GM19023 (cell line): ENCODE results near the gene TMEM234.

Source experiments
- ATAC-seq: cut with Tn5 transposase; IDR thresholded peaks from one replicate; pipeline ENCODE4 v1.9.1; 2021; ENCODE audit warnings: mild to moderate bottlenecking, moderate library complexity; ENCODE audit not compliant: unreplicated experiment

Gene TMEM234

DNA sequence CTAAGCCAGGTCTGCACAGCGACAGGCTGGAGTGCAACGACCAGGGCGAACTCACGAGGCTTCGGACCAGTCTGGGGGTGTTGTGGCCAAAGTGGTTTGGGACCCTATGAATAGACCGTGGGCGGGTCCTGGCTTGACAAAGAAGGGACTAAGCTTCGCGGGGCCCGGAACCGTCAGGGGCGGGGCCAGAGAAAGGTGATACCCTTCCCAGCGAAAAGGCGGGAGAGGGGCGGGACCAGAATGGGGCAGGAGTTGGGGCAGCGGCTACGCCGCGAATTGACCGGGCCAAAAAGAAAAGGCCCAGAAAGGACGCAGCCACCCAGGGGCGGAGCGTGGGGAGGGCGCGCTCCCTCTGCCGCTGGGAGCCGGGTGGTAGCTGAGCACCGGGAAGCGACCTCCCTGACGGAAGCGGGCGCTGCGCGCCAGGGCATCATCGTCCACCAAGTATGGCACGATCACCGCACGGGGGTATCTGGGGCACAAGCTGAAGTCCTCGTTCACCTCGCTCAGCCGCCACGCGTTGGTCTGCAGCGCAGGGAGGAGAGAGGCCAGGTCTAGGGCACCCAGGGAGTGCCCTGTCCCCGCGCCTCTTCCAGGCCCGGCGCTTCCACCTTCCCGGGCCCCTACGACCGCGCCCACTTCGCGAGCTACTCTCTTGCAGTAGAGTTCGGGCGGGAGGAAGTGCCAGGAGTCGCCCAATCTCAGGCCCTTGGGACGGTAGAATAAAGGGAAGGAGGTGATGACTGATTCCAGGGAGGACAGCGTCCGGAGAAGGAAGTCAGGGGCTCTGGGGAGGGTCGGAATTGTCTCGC lies 18.2 kb upstream of the TMEM234 start:
- no peak for ATAC-seq

DNA sequence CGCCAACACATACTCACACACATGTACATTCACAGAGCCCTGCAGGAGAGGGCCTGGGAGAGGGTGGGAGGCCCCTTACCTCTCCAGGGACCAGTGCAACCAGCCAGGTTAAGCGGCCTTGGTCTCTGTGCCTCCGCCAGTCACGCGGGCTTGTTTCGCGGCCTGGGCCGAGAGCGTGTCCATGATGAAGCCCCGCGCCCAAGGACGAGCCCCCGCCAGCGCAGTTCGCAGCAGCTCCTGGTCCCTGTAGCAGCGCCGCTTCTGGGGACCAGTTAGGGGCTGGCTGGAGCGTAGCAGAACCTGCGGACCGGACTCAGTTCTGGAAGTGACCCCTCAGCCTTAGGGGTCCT lies 17.6 kb upstream of the TMEM234 start:
- no peak for ATAC-seq

DNA sequence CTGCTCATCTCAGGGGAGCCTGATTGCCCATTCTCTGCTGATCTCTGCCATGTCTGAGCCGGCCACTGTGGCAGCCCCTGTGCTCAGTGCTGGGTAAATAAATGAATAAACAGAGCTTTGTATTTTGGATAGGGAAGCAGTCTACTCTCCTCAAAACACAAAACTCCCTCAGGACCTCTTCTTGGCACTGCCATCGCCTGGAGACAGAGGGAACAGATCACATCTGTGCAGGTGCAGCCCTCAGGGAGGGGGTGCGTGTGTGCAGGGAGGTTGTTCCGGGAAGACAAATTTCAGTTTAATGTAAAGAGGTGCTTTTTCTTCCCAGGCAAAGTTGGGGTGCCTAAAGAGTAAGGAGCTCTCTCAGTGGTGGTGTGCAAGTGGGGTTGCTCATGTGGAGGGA lies 17.2 kb upstream of the TMEM234 start:
- no peak for ATAC-seq

DNA sequence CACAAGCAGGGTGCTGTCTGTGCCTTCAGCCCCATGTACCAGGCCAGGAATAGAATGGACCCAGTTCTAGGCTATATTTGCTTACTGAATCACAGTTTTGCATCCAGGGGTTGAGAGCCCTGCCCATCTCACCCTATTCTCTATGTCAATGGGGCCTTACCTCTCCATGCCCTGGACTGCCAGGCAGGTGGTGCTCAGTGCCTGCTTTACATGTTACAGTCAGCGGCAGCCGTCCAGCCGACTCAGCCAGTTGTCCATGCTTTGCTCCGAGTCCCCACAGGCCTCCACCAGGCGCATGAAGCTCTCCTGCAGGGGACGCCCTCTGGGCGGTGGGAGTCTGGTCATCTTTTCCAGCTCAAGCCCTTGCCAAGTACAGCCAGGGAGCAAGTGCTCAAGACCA lies 12.6 kb upstream of the TMEM234 start:
- no peak for ATAC-seq

DNA sequence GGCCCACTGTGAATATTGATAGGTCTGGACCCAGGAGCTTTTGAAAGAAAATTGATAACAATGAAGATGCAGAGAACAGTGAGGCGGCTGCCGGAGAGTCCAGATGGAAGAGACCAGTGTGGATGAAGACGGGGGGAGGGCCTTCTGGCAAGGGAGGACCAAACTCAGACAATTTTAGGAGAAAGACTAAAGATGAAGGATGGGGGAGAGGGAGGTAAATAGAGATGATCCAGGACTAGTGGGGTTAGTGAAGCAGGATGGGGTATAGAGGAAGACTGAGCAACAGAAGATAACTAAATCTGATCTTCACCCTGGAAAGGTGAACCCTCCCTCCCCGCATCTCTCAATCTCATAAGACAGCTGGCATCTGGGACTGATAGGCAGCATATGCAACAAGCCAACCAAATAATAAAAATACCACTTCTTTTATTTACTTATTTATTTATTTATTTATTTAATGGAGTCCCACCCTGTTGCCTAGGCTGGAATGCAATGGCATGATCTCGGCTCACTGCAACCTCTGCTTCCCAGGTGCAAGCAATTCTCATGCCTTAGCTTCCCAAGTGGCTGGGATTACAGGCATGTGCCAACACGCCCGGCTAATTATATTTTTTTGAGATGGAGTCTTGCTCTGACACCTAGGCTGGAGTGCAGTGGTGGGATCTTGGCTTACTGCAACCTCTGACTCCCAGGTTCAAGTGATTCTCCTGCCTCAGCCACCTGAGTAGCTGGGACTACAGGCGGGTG lies 10.6 kb upstream of the TMEM234 start:
- no peak for ATAC-seq

DNA sequence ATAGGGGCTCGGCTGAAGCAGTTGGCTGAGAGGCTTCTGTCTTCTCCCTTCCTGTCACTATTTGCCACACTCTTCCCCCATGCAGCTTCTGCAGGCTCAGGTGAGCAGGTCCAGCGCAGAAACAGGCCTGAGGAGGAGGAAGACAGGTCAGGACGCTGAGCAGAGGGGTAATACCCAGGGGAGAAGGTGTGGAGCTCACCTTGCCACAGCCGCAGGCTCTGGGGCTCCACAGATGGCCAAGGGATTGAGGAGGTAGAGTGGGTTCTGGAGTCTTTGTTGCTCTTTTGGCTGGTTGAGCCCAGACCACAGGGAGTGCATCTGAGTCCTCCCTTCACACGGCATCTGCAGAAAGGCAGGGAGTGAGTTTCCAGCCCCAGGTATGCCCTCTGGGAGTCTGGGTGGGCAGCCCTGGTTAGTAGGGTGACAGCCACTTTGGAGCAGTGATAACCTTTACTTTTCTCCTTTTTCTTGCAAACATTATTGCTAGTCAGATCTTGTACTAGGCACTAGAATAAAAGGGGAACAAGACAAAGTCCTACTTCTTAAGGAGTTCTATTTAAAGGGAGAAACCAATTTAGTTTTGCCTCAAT lies 9.8 kb upstream of the TMEM234 start:
- ATAC-seq = no peak

DNA sequence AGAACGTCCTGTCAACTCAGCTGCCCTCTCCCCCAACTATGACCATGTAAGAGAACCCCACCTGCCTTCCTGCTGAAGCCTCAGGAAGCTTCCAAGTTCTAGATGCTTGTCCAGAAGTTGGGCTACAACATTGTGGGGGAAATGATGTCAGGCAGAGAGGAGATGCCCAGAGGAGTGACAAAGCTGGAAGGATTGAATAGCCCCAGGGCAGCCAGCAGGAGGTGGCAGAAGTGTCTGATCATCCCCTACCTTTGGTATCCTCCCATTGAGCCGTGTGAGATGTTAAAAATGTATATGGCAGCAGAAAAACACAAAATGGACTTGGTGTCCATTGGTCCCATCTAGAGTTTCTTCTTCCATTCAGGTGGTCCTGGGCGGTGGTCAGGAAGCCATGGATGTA lies 6.6 kb upstream of the TMEM234 start:
- ATAC-seq = no peak

DNA sequence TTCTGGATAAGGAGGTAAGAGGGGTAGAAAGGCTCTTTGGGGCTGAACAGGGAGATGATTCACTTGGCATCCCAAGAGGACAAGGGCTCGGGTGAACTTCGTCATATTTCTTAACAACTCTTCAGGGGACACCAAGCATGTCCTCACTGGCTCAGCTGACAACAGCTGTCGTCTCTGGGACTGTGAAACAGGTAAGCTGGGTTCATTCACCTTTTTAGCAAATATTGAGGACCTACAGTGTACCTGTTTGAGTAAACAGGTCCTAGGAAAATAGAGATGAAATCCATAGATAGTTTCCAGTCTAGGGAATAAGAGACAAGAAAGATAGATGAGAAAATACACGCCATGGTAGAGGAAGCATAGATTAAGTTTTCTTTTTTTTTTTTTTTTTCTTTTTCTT lies 2.1 kb upstream of the TMEM234 start:
- no peak for ATAC-seq

DNA sequence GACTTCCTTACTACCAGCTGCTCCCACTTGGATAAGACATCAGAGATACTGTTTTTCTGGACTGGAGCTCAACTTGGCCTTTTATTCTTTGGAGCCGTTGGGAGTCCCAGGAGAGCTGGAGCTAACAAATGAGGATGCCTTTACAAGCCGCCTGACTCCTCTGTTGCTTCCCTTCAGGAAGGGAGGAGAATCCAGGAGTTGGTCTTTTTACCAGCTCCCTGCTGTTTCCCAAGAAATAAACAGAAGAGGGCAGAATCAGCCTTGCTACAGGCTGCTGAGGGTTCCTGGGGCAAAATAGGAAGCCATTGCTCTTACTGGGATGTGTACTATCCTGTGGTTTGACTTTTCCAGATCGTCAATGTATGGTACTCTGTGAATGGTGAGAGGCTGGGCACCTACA lies 1.5 kb upstream of the TMEM234 start:
- ATAC-seq = no peak

DNA sequence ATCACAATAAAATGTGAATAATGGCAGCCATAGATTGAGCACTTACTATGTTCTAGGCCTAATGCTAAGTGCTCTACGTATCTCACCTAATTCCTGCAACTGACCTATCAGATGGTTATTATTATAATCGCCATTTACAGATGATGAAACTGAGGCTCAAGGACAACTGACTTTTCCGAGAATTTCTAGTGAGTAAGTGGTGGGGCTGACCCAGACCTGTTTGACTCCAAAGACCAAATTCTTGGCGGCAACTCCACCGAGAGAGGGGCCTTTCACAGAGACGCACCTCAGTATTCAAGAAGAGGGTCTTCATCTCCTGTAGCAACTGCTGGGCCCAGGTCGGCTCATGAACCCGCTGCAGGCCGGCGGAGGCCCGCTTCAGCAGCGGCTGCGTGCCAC lies 573 bp downstream of the TMEM234 start:
- ATAC-seq = no peak

DNA sequence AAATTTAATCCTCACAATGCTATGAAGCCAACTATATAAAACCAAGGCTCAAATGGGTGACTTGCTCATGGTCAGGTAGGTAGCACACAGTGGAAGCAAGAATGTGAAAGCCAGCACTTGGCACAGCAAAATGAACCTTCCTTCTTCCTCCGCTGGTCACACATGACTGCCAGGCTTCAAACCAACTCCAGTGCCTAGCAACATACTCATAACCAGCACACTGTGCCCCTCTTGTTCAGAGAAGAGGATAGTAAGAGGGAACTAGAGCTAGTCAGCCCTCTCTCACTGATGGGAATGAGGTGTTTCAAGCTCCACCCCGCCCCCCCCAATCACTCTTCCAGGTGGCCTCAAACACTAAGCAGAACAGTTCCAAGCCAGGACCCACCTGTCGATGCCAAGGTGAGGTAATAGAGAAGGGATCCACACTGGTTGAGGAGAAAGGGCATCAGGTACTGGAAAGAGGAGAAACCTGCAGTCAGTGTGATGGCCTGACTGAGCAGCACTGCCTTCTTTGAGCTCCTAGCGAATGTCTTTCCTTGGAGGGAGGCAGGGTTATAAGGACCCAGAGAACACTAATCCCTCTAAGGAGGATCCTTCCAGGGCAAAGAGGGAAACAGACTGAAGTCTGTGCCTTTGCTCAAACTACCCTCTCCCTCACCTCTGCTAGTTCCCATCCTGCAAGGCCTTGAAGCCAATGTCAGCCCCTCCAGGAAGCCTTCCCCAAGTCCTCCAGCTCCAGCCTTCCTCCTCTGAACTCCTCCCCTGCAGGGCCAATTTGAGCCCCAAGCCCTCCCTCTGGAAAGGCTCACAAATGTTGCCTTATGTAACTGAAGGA lies 1.2 kb downstream of the TMEM234 start:
- no peak for ATAC-seq

DNA sequence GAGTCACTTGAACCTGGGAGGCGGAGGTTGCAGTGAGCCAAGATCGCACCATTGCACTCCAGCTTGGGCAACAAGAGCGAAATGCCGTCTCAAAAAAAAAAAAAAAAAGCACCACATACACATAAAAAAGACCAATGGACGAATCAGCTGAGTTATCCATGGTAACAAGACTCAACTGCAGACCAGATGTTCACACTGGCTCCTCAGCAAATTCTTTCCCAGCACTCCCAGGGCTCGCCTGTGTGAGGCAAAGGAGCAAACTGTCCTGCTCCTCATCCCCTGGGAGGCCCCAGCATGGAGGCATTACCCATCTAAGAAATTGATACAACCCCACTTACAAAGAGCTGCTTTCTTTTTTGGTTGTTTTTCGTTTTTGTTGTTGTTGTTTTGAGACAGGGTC lies 3.1 kb downstream of the TMEM234 start:
- no peak for ATAC-seq

DNA sequence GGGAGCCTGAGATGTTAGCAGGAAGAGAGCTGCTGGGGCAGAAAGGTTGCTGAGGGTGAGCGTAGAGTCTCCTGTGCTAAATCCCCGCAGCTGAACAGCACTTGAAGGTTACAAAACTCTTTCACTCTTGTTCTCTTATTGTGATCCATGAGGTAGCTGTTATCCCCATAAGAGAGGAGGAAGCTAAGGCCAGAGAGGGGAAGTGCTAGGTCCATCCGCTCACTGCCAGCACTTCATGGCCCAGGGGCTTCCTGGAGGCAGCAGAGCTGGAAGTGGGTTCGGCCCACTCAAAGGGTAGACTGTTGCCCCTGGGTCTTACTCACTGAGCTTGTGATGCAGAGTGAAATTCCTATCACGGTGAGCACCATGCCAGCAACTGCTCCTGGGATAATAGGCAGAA lies 5.6 kb downstream of the TMEM234 start:
- no peak for ATAC-seq

DNA sequence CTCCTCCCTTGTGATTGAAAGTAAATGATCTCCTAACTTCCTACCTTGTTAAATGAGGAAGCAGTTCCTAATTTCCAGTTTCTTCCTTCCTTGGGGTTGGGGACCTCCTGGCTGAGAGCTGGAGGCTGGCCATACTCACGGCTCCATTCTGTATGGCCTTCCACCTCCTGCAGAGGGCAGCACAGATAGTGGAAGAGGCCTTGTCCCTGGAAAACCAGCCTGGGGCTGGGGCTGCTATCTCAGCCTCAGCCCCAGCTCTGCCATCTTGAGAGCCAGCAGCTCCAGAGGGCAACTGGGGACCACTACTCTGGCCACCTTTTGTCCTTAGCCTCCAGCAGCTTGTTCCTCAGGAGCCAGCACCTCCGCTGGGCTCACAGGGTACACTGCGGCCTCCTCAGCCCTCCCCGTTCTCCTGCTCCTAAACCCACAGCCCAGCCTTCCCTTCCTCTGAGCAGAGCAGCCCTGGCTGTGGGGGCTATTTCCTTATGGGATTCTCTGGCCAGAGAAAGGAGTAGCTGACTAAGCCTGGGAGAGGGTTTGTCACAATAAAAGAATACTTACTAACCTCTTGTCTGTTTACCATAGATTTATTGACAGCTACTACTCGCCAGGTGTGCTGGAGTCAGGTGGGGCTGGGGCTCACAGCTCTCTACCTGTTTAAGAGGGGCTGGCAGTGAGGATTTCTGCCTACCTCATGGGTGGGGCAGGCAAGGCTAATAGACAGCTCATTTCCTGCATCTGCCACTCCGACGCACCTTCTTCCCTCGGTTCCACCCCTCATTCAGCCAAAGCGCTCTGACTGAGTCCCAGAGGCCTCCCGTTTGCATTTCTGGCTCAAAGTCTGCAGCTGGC lies 6.3 kb downstream of the TMEM234 start:
- no peak for ATAC-seq

DNA sequence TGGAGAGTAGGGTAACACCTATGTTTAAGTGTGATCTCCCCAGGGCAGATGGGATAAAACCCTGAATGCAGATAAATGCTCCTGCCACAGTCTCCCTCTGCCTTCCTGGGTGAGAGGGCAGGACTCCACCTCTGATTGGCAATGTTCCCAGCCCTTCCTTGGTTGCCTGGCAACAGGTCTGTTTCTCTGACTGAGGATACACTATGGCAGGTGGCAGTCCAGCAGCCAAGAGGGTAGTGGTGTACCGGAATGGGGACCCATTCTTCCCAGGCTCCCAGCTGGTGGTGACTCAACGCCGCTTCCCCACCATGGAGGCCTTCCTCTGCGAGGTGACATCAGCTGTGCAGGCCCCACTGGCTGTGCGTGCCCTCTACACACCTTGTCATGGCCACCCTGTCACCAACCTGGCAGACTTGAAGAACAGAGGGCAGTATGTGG lies 13.2 kb downstream of the TMEM234 start, which contains the start of gene DCDC2B:
TSS of gene DCDC2B (plus strand) at position 199 of the 438 bp plus-strand sequence. CDS start at position 204, 5 bp downstream.
- no peak for ATAC-seq

DNA sequence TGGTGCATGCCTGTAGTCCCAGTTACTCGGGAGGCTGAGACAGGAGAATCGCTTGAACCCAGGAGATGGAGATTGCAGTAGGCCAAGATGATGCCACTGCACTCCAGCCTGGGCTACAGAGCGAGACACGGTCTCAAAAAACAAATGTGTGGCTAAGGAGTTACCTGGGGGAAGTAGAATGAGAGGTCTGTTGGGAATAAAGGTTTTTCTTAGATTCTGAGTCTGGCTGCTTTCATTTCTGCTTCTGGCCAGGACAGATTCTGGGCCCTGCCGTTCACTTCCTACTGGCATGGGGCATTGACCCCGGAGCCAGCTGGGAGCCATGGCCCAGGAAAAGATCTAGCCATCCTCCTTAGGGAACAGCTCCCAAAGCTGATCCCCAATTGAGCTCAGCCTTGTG lies 13.7 kb downstream of the TMEM234 start:
- ATAC-seq = no peak

DNA sequence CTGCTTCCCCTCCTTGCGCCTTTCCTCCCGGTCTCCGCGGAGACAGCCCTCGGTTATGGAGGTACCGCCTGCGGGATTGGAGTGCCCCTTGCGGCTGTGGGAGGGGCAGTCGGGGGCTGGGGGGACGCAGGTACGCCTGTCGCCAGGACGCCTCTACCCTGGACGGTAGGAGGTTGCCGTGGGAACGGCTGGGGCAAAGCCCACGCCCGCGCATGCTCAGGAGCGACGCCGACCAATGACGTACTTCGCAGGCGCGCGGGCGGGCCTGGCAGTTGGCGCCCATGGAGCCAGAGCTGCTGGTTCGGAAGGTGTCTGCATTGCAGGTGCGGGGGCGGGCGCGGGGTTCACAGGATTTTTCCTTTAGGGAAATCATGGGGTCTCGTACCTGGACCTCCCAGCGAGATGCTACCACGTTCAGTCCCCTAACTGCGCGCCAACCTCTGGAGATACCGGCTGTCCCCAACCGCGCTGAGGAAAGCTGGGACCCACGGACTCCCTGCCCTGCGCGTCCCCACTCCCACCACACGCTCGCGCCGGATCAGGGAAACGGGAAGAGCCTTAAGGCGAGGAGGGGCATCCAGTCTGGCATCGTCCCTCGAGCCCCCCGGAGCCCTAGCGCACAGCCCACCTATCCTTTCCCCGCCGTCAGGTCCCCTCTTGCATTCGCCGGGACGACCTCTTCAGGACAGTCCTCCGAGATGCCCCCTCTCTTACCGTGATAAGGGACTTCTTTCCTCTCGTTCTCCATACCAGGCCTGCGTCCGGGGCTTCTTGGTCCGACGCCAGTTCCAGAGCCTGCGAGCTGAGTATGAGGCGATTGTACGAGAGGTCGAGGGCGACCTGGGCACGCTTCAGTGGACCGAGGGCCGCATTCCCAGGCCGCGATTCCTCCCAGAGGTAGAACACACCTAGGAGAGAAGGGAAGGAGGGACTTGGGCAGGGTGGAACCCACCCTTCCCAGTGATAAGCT lies 16.5 kb downstream of the TMEM234 start, which contains the start of gene IQCC:
TSS of gene IQCC (plus strand) at position 271 of the 970 bp plus-strand sequence. CDS start at position 282, 11 bp downstream.
- ATAC-seq = peak; percentile 37

DNA sequence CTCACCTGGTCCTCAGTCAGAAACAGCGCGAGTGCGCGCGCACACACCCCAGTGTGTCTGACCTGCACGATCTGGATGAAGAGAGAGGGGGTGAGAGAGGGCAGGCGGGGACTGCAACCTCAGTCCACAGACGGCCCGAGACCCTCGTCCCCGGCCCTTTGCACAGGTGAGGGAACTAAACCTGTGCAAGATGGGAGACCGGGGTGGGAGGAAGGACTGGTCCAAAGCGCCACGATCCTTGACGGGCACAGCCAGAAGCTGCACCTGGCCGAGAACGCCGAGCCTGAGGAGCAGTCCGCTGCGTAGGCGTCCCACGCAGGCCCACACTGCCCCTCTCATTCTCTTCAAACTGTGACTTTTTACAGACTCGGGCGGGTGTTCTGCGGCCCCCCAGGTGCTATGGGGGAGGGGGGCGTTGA lies 17.2 kb downstream of the TMEM234 start:
- ATAC-seq = no peak
